Measurements from ENCODE around the gene DCC. TPM values are rescaled to one million over a fixed set of nuclear protein-coding genes. Genes with fewer than 3 reads are reported as not detected.

DCC gene
- total RNA-seq, 2 donors from 2014 or later, result not detected

DNA sequence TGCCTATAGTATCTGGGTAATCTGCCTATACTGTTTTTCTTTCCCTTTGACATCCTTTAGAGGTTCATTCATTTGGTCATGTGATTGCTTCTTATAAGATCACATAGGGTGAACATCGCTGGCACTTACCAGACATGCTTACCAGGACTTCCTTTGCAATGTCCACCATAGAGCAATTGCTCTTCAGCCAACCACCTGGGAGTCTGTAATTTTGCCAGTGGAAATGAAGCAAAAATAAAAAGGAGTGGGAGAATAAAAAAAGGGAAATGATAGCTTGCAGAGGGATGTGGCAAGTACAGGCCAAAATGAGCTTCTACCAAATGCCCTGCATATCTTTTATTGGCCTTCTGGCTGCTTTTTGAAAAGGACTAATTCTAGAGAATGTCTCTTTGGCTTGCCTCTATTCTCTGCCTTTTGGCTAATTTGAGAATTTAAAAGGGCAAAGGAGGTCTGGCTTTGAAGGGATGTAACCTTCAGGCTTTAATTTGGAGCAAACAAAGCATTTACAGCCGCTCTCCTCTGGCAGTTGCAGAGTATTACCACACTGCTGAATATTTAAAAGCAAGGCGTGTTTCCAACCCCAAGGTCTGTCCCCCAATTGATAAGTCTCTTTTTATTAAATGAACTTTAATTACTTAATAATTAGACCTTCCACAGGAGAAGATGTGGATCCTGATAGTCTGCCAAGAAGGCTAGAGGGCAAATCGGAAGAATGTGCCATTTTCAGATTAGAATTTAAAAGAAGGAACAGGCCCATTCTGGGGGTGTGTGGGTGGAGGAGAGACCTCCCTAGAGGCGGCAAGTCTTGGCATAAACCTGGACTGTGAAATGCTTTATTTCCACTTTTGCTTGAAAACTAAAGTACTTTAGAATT lies 557.9 kb downstream of the DCC start:
- no peak for DNase-seq (ENCODE audit: low spot score in 2 of 2)
- Mint-ChIP-seq H3K27ac (no peak overlapping the region), H3K9me3 (peaks cover 0 to 4% of the 10 kb centered on the region in 2 donors), H3K36me3 (no peaks in the 10 kb centered on the region)
- ATAC-seq, result no peak

DNA sequence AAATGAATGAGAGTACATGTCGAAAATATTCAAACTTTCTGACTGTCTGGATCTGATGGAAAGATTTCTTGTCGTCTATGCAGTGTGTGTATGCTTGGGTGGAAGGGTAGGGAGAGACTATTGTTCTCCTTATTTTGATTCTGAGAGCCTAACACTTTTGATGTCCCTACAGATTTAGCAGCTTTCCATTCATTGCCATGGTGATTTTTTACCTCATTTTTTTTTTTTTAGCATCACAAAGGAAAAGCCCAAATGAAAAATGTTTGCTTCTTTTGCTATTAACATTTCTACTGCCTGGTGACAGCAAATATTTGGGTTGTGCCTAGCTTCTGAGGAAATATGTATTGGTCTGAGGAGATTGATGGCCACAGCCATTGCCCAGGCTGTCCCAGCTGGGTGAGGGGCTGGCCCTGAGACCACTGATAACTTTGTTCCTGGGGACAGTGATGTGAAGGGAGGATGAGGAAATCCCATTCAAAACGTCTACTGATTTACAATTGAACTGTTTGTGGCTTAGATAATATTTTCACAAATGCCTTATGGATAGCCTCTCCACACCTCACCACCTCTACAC lies 558.6 kb downstream of the DCC start:
- Mint-ChIP-seq H3K27ac (no peak overlapping the region), H3K9me3 (peaks cover 0 to 4% of the 10 kb centered on the region in 2 donors), H3K36me3 (no peaks in the 10 kb centered on the region)
- ATAC-seq (no peak), DNase-seq (ENCODE audit: low spot score in 2 of 2) (no peak)

DNA sequence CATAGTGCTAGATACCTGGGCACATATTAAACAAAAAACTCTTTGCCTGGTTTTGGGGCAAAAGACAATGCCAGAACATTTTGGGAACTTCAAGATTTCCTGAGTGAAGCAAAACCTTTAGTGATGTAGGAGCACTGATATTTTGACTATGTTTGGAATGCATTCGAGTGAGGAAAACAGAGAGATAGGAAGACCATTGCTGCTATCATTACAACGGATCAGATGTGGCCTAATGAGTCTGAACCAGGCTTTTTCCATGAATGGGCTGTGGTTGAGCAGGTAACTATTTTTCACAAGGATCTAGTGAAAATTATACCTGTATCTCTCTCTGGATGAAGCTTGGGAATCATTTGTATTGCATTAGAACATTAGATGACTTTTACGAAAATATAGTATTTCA lies 562.2 kb downstream of the DCC start:
- DNase-seq (ENCODE audit: low spot score in 2 of 2) (no peak), ATAC-seq (no peak)
- no peak overlapping the region for H3K27ac Mint-ChIP-seq
- H3K9me3 Mint-ChIP-seq, result no peaks in the 10 kb centered on the region
- H3K36me3 Mint-ChIP-seq, result no peaks in the 10 kb centered on the region

DNA sequence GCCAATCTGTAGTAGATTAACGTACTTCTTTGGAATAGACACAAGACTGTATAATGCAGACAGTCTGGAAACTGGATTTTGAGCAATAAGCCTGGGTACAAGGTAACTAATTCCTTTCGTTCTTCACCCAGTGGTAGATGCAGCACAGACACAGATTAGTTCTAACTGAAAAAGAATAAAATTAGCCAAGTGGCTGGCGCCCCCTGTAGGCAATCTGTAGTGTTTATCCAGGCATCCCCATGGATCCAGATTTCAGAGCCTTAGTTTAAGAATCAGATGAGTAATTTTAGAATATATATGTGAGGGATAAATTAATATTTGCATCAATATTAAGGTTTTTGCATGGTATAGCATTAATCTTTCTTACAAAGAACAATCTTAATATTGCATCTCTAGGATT lies 563.9 kb downstream of the DCC start:
- Mint-ChIP-seq H3K27ac (no peak overlapping the region), H3K9me3 (no peaks in the 10 kb centered on the region), H3K36me3 (no peaks in the 10 kb centered on the region)
- peak in 1 of 2 donors; percentile 6 for DNase-seq (ENCODE audit: low spot score in 2 of 2)
- no peak for ATAC-seq

DNA sequence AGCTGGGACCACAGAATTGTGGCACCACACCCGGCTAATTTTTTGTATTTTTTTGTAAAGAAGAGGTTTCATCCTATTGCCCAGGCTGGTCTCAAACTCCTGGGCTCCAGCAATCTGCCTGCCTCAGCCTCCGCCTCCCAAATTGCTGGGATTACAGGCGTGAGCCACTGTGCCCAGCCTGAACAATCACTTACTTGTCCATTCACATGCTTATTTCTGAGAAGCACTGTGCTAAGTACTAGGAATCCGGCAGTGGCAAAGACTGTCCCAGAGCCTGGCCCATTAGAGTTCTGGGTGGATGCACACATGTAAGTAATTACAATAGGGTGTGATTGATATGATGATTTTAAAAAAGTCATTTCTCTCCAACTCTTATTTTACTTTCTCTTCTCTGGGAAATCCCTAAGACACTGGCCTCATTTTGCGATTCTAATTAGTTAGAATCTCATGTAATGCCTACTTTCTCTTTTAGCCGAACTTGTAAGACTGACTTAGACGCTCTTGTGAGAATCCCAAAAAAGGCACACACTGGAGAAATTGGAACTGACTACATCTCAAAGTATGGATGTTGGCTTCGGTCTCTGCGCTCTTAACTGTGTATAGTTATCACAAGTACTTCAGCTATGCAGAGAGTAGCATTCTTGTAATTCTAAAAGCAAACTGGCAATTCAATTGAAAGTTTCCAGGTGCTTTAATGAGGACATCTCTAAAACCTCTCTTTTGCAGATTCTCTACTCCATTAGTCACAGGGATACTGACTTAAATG lies 567.7 kb downstream of the DCC start:
- ATAC-seq, result no peak
- Mint-ChIP-seq H3K36me3 (no peaks in the 10 kb centered on the region), H3K27ac (no peak overlapping the region), H3K9me3 (no peaks in the 10 kb centered on the region)
- DNase-seq (ENCODE audit: low spot score in 2 of 2), result no peak

DNA sequence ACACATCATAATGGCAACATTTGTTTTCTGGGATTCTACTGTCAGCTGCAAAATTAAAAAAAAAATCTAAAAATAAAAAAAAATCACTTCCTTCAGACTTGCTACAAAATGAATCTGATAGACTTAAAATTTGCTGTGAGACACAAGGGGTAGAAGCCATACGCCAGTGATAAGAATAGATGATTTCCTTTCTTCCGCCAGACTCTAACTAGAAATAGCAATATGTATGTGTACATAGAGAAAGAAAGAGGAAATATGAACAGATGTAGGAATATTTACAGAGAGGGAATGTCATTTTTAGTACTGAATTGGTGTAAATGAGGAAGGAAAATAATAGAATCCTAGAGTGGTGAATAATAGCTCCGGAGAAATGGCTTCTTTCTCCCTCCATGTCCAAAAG lies 574.2 kb downstream of the DCC start:
- no peak for DNase-seq (ENCODE audit: low spot score in 2 of 2)
- no peak for ATAC-seq
- no peaks in the 10 kb centered on the region for H3K36me3 Mint-ChIP-seq
- H3K9me3 Mint-ChIP-seq, result peaks cover 0 to 4% of the 10 kb centered on the region in 2 donors
- H3K27ac Mint-ChIP-seq, result no peak overlapping the region

DNA sequence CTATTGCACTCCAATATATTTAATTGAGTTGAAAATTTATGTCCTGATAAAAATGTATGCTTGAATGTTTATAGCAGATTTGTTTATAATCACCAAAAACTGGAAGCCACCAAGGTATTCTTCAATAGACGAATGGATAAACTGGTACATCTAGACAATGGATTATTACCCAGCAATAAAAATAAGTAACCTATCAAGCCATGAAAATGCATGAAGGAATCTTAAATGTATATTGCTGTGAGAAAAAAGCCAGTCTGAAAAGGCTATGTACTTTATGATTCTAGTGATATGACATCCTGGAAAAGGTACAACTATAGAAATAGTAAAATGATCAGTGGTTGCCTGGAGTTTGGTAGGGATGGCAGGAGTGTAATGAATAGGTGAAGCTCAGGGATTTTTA lies 580.7 kb downstream of the DCC start:
- H3K36me3 Mint-ChIP-seq, result no peaks in the 10 kb centered on the region
- no peak for ATAC-seq
- no peak overlapping the region for H3K27ac Mint-ChIP-seq
- H3K9me3 Mint-ChIP-seq, result peaks cover 4 to 5% of the 10 kb centered on the region in 2 donors
- DNase-seq (ENCODE audit: low spot score in 2 of 2), result no peak

DNA sequence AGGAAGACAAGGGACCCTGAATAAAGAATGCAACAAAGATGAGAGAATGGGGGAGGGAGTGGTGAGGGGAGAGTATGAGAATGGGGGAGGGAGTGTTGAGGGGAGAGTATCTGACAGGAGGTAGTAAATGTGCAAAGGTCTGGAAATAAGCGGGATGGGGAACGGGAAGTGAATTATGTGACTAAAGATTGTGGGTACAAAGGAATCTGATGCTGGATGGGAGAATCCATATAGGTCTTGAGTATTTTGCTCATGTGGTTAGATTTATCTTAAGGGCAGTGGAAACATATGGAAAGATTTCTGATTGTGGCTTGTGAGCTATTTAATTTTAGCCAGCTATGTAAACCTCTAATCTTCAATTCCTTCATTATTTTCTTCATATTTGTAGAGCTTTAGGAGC lies 593.4 kb downstream of the DCC start:
- no peak for DNase-seq (ENCODE audit: low spot score in 2 of 2)
- Mint-ChIP-seq H3K9me3 (peaks cover 11 to 14% of the 10 kb centered on the region in 2 donors), H3K36me3 (peaks cover 0 to 4% of the 10 kb centered on the region in 2 donors), H3K27ac (no peak overlapping the region)
- ATAC-seq, result no peak

DNA sequence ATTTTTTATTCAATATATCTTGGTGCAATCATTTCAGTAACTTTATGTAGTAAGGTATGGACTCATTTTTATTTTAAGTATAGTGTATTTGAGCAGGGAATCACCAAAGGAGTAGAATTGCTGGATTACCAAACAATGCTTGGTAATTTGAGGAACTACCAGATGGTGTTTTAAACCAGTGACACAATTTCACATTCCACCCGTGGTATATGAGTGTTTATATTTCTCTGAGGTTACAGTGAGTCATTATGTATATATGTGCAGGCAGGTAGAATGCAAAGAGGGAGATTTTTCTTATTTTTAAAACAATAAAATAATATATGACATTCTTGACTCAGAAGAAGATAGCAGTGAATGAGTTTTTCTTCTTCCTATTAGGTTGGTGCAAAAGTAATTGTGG lies 596.9 kb downstream of the DCC start:
- Mint-ChIP-seq H3K36me3 (peaks cover 0 to 4% of the 10 kb centered on the region in 2 donors), H3K9me3 (peaks cover 17 to 18% of the 10 kb centered on the region in 2 donors), H3K27ac (no peak overlapping the region)
- no peak for DNase-seq (ENCODE audit: low spot score in 2 of 2)
- no peak for ATAC-seq

DNA sequence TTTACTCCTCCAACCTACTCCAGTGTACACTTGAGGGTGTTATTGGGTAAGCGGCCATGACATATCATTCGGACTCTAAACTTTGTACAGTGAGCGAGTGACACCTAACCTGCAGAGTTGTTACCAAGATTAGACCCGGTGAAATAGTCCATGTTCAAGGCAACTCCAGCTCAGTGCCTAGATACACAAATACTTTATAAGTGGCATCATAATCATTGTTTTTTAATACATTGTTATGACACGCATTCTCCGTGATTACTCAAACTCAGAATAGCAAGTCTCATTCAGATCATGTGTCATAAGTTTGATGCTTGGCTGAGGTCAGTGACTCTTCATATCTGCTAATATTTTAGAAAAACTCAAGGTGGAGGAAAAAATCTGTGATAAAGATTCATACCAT lies 597.8 kb downstream of the DCC start:
- no peak overlapping the region for H3K27ac Mint-ChIP-seq
- DNase-seq (ENCODE audit: low spot score in 2 of 2) (no peak), ATAC-seq (no peak)
- H3K36me3 Mint-ChIP-seq, result peaks cover 0 to 4% of the 10 kb centered on the region in 2 donors
- H3K9me3 Mint-ChIP-seq, result peaks cover 17 to 18% of the 10 kb centered on the region in 2 donors

DNA sequence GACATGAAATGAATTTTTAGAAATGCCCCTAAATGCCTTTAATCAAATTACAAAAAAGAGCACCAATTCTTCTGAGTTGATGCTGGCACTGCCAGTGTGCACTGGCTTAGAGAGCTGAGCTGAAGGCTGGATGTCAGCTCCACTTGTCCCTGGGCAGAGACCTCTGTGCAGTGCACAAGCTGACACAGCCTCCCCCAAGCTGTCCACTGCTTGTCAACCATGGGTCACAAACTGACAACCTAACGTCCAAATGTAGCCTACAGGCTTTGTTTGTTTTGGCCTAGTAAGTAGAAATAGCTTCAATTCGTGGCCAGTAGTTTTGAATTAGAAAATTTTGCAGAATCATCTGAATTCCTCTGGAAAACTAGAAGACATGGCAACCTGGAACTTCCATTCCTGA lies 605.6 kb downstream of the DCC start:
- no peak for ATAC-seq
- no peaks in the 10 kb centered on the region for H3K36me3 Mint-ChIP-seq
- peaks cover 11% of the 10 kb centered on the region in 2 donors for H3K9me3 Mint-ChIP-seq
- H3K27ac Mint-ChIP-seq, result no peak overlapping the region
- no peak for DNase-seq (ENCODE audit: low spot score in 2 of 2)

DNA sequence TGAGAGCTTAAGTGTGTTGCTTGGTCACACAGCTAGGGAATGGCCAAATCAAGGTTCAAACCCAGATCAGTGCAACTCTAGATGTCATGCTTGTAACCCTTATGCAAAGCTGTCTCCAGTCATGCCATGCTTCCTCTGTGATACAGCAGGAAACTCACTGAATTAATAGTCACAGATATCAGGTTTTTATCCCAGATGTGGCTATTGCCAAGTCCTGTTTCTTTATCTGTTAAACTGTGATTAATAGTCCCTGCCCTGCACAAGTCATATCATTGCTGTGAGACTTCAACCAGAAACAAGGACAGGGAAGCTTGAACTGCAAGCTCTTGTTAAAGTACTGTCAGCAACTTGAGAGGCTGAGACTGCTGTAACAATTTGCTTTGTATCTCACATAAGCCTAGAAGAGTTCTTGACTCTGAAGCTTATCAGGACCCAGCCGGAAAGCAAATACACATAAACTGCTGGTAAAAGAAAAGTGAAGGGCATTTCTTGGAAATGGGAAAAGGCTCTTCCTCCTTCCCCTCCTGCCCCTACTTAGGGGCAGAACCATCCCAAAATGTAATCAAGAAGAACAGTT lies 609.0 kb downstream of the DCC start:
- DNase-seq (ENCODE audit: low spot score in 2 of 2), result no peak
- peaks cover 11 to 16% of the 10 kb centered on the region in 2 donors for H3K9me3 Mint-ChIP-seq
- no peak overlapping the region for H3K27ac Mint-ChIP-seq
- H3K36me3 Mint-ChIP-seq, result no peaks in the 10 kb centered on the region
- no peak for ATAC-seq

DNA sequence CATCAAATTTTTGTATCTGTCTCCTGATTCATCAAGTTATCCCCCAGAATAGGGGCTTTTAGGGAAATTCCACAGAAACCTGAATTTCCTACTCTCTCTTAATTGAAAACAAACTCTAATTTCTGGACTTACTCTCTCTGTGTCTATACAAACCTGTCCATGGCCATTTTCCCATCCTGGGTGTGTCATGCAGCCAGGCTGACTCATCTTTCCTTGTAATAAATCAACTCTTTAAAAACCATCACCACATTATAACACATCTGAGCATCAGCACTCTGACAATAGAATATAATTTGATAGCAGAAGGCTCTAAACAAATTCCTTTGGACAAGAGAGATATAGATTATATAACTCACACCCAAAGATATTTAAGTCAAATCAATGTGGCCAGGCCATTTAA lies 610.2 kb downstream of the DCC start:
- Mint-ChIP-seq H3K9me3 (peaks cover 15 to 19% of the 10 kb centered on the region in 2 donors), H3K36me3 (no peaks in the 10 kb centered on the region), H3K27ac (no peak overlapping the region)
- DNase-seq (ENCODE audit: low spot score in 2 of 2) (no peak), ATAC-seq (no peak)

DNA sequence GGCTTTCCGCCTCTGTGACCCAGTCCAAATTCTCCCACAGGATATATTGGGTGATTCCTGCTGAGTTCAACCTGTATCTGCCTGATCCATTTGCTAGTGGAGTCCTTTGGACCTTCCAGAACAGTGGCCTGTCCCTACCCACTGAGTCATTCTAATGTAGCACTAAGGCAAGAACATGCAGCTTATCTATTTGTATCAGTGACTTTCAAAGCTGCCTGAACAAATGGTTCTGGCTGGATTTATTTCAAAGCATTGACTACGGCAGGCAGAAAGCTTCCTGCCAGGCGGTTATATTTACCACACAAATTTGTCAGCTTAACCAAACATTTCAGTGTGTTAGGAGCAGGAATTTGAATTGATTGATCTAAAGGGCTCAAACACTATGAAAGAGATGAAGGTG lies 613.4 kb downstream of the DCC start:
- H3K27ac Mint-ChIP-seq, result no peak overlapping the region
- ATAC-seq (no peak), DNase-seq (ENCODE audit: low spot score in 2 of 2) (no peak)
- no peaks in the 10 kb centered on the region for H3K36me3 Mint-ChIP-seq
- H3K9me3 Mint-ChIP-seq, result peaks cover 8 to 18% of the 10 kb centered on the region in 2 donors

DNA sequence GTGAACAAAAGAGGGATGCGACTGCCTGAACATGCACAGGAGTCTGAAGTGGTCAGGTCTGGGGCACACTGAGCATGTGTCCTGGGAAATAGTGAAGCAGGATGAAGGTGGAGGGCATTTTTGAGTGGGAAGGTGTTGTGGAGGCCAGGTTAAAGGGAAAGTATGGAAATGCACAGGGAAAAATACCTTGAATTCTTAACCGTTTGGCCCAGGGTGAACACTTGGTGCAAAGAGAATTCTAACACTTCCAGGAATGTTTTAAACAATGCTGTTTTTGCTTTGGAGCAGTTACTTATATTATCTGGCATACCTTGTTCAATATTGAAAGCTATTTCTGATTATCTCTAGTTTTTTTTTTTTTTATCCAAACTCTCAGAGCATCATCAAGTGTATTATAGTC lies 623.5 kb downstream of the DCC start:
- no peaks in the 10 kb centered on the region for H3K36me3 Mint-ChIP-seq
- DNase-seq (ENCODE audit: low spot score in 2 of 2), result no peak
- ATAC-seq, result no peak
- peaks cover 10 to 12% of the 10 kb centered on the region in 2 donors for H3K9me3 Mint-ChIP-seq
- no peak overlapping the region for H3K27ac Mint-ChIP-seq

DNA sequence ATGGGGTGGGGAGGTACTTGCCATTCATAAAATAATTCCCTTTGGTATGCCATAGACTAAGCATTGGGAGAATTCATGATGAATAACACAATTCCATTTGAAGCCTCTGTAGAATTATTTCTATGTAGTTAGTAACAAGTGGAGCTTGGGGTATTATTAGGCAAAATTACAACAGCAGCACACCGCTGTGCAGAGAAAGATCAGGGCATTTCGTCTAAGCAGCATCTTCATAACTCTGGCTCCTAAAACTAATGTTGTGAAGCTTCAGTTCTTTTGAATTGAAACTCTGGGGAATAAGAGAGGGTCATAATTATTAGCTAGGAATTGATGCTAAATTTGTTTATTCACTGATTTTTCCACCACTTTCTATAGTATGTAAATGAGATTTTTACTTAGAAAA lies 630.7 kb downstream of the DCC start:
- Mint-ChIP-seq H3K27ac (no peak overlapping the region), H3K36me3 (no peaks in the 10 kb centered on the region), H3K9me3 (peaks cover 15 to 18% of the 10 kb centered on the region in 2 donors)
- ATAC-seq (no peak), DNase-seq (ENCODE audit: low spot score in 2 of 2) (no peak)

DNA sequence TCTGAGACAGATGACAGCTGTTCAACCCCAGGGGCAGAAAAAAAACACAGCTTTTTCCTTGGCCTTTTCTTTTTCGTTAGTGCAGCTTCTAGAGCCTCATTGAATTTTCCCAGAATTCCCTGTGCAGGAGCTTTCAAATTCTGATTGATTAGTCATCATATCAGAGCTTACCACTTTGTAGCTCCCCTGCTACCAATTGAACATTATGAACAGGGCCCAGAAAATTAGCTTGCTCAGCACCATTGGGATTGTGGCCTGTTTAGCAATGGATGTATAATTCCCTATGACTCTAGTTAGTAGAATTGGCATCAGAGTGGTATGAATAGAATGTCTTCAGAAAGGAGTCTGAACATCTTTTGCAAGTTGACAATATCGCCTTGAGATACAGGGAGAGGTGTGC lies 631.1 kb downstream of the DCC start:
- H3K27ac Mint-ChIP-seq, result no peak overlapping the region
- DNase-seq (ENCODE audit: low spot score in 2 of 2) (no peak), ATAC-seq (no peak)
- no peaks in the 10 kb centered on the region for H3K36me3 Mint-ChIP-seq
- H3K9me3 Mint-ChIP-seq, result peaks cover 15 to 18% of the 10 kb centered on the region in 2 donors

All from activated naive CD4-positive, alpha-beta T cell treated with anti-CD3 and anti-CD28 coated beads, Interleukin-2, amount 50 U/mL, for 72 hours (primary cell).